HG03439 (cell line): ENCODE data around the gene APMAP.

Experiments used
- ATAC-seq: cut with Tn5 transposase; IDR thresholded peaks from one replicate; pipeline ENCODE4 v1.9.1; 2021; ENCODE audit warnings: mild to moderate bottlenecking, moderate library complexity; ENCODE audit not compliant: unreplicated experiment

The APMAP gene

GRCh38 chr20:24970030-24970553 is 22.5 kb downstream of the APMAP start:
- ATAC-seq = no peak

- no peak for ATAC-seq
Observed at GRCh38 chr20:24969186-24970029, 23.1 kb downstream of the APMAP start.

- no peak for ATAC-seq
Observed at GRCh38 chr20:24968278-24968800, 24.2 kb downstream of the APMAP start.

- no peak for ATAC-seq
Observed at GRCh38 chr20:24966317-24967012, 26.1 kb downstream of the APMAP start.

DNA sequence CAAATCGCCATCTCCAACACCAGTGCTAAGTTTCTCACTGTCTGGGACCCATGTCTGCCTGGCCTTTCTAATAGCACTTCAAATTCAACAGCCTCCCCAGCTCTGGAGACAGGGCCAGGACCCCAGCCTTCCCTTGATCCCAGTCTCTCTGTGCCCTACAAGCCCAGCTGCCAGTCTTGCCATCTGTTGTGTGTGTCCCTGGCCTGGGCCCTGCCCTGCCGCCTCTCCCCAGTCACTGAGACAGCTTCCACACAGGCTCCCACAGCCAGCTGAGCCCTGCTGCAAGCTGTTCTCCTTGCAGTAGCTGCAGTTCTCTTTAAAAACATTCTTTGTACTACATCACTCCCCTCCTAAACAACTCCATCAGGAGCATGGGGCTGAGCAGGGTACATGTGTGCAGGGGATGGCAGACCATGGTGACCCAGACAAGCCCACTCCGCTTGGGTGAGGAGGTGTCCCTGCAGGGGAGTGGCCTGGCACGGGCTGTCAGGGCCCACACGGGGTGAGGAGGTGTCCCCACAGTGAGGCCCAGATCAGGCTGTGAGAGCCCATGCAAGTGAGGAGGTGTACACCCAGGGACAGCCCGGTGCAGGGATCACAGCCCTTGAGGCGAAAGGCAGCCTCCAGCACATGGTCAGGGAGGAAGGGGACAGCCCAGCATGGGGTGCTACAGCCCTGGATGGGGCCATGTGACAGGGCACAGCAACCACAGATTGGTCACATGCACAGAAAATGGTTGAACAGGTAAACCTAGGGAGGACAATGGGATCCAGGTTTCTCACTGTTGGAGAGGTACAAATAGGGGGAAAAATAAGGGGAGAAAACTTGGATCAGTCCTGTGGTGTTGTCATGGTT is 27.3 kb downstream of the APMAP start:
- ATAC-seq = no peak

DNA sequence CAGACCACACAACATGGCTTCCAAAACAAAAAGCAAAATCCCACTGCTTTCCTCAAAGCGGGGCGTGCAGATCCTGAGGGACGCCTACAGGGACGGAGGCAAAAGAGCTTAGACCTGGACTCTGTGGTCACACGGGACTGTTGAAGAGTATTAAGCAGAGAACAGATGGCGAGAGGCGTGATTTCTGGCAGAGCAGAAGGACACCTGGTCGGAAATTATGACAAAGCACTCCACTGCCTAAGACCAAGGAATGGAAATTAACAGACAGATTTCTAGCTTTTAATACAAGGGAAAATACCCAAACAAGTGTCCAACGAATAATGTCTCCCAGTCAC is 28.1 kb downstream of the APMAP start:
- no peak for ATAC-seq

- no peak for ATAC-seq
Observed at GRCh38 chr20:24963672-24964505, 28.7 kb downstream of the APMAP start.

- ATAC-seq = no peak
Observed at GRCh38 chr20:24962510-24962909, 30.0 kb downstream of the APMAP start.

GRCh38 chr20:24962182-24962492 is 30.4 kb downstream of the APMAP start:
- no peak for ATAC-seq

DNA sequence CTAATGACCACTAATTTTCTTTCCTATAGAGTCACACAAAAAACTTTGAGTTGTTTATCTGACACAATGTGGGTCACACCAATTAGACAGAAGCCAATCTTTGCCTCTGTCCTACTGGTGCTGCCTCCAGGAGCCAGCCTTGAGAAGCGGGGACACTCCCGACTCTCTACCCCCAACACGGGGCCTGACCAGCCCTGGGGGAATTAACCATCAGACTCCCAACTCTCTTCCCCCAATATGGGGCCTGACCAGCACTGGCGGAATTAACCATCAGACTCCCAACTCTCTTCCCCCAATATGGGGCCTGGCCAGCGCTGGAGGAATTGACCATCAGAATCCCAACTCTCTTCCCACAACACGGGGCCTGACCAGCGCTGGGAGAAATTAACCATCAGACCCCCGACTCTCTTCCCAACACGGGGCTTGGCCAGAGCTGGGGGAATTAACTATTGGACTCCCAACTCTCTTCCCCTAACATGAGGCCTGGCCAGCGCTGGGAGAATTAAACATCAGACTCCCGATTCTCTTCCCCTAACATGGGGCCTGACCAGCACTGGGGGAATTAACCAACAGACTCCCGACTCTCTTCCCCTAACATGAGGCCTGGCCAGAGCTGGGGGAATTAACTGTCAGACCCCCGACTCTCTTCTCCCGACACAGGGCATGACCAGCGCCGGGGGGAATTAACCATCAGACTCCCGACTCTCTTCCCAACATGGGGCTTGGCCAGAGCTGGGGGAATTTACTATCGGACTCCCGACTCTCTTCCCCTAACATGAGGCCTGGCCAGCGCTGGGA is 31.0 kb downstream of the APMAP start:
- no peak for ATAC-seq

DNA sequence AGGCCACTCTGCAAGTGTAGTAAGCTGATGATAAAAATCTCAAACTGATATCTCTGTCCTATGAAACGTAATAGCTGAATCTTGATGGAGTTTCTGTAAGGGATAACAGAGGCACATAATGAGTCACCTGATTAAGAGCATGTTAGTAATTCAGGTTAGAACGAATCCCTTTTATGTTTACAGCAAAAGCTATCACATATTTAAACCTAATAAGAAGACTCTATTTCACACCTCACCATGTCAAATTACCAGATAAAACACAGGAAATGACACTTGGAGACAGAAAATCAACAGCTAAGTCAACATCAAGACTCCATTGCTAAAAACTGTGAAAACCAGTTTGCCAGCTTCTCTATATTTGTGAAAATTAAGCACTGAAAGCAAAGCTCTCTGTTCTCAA is 31.7 kb downstream of the APMAP start:
- ATAC-seq = no peak

DNA sequence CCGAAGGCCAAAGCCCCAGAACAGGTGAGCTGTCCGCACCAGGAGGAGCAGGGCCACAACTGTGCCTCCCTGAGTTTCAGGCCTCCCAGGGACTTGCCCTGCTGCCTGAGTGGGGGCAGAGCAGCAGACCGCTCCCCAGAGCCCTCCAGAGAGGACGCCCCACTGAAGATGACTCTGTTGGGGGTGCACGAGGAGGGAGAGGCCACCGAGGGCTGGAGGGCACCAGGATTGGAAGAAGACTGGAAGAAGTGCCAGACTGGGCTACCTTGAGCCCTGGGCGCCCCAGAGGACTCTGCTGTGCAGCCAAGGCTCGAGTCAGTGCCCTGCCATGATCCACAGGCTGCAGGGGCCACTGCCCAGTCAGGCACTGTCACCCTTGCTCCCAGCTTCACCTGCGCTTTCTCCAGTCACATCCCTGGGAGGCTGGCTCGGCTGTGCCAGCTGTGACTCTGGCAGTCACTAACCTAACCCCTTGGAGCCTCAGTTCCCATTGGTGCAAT is 32.2 kb downstream of the APMAP start:
- no peak for ATAC-seq

DNA sequence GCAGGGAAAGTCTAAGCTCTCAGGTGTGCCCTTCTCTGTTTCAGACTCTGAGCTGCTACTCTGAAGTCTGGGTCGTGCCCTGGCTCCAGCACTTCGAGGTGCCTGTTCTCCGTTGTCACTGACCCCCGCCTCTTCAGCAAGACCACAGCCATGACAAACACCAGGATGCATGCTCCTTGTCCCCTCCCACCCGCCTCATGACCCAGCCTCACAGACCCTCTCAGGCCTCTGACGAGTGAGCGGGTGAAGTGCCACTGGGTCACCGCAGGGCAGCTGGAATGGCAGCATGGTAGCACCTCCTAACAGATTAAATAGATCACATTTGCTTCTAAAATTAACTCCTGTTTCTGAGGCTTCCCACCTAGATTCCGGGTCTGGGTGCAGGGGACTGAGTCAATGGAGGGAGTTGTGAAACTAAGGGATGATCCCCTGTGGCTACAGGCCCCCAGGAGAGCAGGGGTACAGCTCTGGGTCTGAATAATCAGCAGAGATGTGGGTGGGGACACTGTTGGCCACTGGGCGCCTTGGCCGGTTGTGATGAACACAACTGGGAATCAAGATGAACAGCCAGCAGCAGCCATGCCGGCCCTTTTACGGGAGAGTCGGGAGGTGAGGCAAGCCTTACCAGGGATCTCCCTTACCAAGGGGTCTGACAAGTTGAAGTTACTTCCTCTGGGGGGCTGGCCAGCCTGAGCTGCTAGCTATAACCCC is 32.8 kb downstream of the APMAP start:
- ATAC-seq = no peak

DNA sequence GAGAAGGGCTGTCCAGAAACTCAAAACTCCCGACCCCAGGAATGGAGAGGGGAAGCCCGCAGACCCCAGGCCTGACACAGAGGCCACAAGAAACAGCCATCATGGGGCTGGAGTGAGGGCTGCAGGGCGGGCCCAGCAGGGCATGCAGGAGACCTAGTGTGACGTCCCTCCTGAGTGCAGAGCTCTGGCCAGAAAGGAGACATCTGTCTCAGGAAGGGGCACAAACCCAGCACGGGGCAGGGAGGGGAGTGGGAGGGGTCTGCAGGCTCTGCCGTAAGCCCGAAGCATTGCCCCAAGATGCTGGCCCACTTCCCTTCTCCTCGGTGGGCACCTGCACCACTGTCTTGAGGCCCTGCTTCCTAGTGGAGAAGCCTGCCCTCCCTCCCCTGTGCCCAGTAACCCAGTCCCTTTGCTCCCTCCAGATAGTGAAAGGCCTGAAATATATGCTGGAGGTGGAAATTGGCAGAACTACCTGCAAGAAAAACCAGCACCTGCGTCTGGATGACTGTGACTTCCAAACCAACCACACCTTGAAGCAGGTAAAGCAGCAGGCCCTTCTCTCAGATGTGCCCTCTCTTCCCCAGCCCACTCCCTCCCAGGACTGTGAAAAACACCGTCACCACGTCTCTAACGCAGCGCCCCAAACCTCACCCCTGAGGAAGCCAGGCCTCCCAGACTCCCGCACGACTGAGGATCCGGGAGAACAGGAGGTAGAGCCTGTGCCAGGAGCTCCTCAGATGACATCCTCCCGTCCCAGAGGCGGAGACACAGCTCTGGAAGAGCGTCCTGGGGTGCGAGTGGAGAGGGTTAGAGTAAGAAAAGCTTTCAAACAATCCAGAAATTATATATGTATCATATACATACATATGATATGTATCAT is 33.8 kb downstream of the APMAP start:
- ATAC-seq = no peak

- ATAC-seq = no peak
Observed at GRCh38 chr20:24957326-24958016, 35.1 kb downstream of the APMAP start.

DNA sequence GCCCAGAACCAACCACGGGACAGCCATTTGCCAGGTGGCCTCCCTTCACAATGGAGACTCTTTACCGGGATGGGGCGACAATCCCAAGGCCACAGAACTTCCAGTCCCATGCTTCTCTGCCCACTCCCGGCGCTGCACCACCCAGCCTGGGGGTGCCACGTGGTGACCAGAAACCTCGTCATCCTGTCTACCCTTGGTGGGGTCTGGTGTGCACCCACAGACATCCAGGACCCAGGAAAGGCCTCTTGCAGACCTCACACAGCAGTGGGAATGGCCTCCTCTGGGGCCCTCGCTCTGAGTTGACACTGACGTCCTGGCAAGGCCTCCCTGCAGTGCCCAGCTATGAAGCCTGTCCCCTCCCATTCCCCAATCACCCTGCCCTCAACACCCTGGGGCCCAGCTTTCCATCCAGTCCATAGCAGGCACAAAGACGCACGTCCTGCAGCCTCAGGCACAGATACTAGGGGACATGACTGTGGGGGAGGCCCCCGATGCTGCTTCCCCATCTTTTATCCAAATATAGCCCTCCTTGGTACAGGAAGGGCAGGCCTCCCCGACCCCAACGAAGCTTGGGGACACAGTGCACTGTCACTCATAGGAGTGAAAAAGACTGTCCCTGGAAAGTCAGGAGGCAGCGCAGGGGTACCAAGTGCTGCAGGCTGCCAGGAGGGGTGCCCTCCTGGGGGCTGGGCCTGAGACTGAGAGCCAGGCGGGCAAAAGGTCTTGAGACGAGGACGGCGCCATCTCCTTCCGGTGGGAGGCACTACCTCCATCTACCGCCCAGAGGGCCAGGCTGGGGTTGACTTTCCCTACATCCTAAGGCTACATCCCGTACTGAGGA is 36.3 kb downstream of the APMAP start:
- no peak for ATAC-seq
